H1 (cell line): ENCODE data around the gene PSMF1. TPM values are rescaled to one million over a fixed set of nuclear protein-coding genes. Genes with fewer than 3 reads are reported as not detected.

Source experiments
- CTCF ChIA-PET: fragments of 300-600 bp; sonication (Branson Sonifier 250); formaldehyde crosslinking; loops from one replicate; lab custom pipeline; 2021; ENCODE audit not compliant: partially characterized antibody; lab: Charles Lee
- POLR2A ChIA-PET: fragments of 300-600 bp; sonication (Branson Sonifier 250); formaldehyde crosslinking; loops from one replicate; lab custom pipeline; 2021; ENCODE audit warnings: inconsistent platforms; ENCODE audit not compliant: partially characterized antibody; lab: Charles Lee
- DNase-seq, 2 experiments: peaks; one replicate each; pipeline versions ENCODE4 v3.0.0 to v3.0.0-alpha.2; 2010 to 2022; ENCODE audit warnings: low spot score in 2 of 2, low read depth in 1 of 2, mixed read lengths in 1 of 2
- FAIRE-seq: peaks from 2 replicates; lab custom pipeline; 2011; peaks lifted over from hg19 to GRCh38; lab: Jason Lieb, UNC
- H2AFZ ChIP-seq: 2 replicates; pipeline ENCODE4 v1.8.1; 2012; ENCODE audit warnings: low read length, inconsistent platforms
- H2AK5ac ChIP-seq: 2 replicates; pipeline ENCODE4 v1.6.1; 2013; ENCODE audit warnings: low read depth, low read length
- H2BK120ac ChIP-seq: replicated peaks from 2 replicates; pipeline ENCODE3; 2013; ENCODE audit warnings: low read depth, low read length, inconsistent platforms
- H2BK12ac ChIP-seq: 2 replicates; pipeline ENCODE4 v1.6.1; 2013; ENCODE audit warnings: low read depth, low read length
- H2BK15ac ChIP-seq: 2 replicates; pipeline ENCODE4 v1.6.1; 2013; ENCODE audit warnings: low read length
- H2BK20ac ChIP-seq: 2 replicates; pipeline ENCODE4 v1.6.1; 2013; ENCODE audit warnings: low read length
- H2BK5ac ChIP-seq: 2 replicates; pipeline ENCODE4 v1.6.1; 2013; ENCODE audit warnings: low read depth, low read length
- H3K14ac ChIP-seq: 2 replicates; pipeline ENCODE4 v1.6.1; 2013; ENCODE audit warnings: inconsistent platforms; ENCODE audit not compliant: insufficient read length
- H3K18ac ChIP-seq: 2 replicates; pipeline ENCODE4 v1.6.1; 2013; ENCODE audit warnings: low read length; ENCODE audit errors: extremely low read depth
- H3K23ac ChIP-seq: 2 replicates; pipeline ENCODE4 v1.6.1; 2013; ENCODE audit warnings: inconsistent platforms; ENCODE audit not compliant: insufficient read length
- H3K23me2 ChIP-seq: 2 replicates; pipeline ENCODE4 v1.6.1; 2013; ENCODE audit warnings: low read depth, low read length
- H3K27ac ChIP-seq: 2 replicates; pipeline ENCODE4 v1.6.1; 2011; ENCODE audit warnings: low read depth, low read length, inconsistent platforms
- H3K27me3 ChIP-seq, 4 experiments: replicated peaks in 1 of 4; 1 replicate in 1 of 4; 2 replicates in 3 of 4; pipeline versions ENCODE4 v1.6.1 to v1.8.1; 2011 to 2013; ENCODE audit warnings: low read length in 3 of 4, mild to moderate bottlenecking in 3 of 4, inconsistent platforms in 2 of 4, mixed read lengths in 2 of 4, moderate library complexity in 1 of 4; ENCODE audit not compliant: control insufficient read depth in 3 of 4, insufficient read depth in 3 of 4; ENCODE audit errors: extremely low read depth in 1 of 4
- H3K36me3 ChIP-seq, 4 experiments: 2 replicates each; pipeline versions ENCODE4 v1.6.1 to v1.8.1; 2011 to 2013; ENCODE audit warnings: mild to moderate bottlenecking in 4 of 4, low read length in 3 of 4, moderate library complexity in 2 of 4, control low read depth in 1 of 4, inconsistent platforms in 1 of 4; ENCODE audit not compliant: insufficient read depth in 4 of 4, control insufficient read depth in 2 of 4
- H3K4ac ChIP-seq: replicated peaks from 2 replicates; pipeline ENCODE3; 2013; ENCODE audit warnings: low read length, low read depth, mixed read lengths, inconsistent platforms; ENCODE audit not compliant: insufficient read length
- H3K4me1 ChIP-seq, 4 experiments: replicated peaks in 1 of 4; 1 replicate in 1 of 4; 2 replicates in 3 of 4; pipeline versions ENCODE4 v1.6.1 to v1.8.1; 2011 to 2013; ENCODE audit warnings: low read length in 3 of 4, inconsistent platforms in 2 of 4, mixed read lengths in 1 of 4; ENCODE audit not compliant: insufficient read depth in 4 of 4, control insufficient read depth in 3 of 4
- H3K4me2 ChIP-seq, 2 experiments: 2 replicates each; pipeline versions ENCODE4 v1.6.1 to v1.8.1; 2011 to 2013; ENCODE audit warnings: low read depth in 2 of 2, low read length in 2 of 2, control low read depth in 1 of 2, inconsistent platforms in 1 of 2, mild to moderate bottlenecking in 1 of 2; ENCODE audit not compliant: insufficient read depth in 1 of 2
- H3K4me3 ChIP-seq, 4 experiments: fragments of 200-600, 300-600 bp in 1 of 4; sonication (generic), shearing (Covaris generic), sonication (Bioruptor Twin) in 1 of 4; 2 replicates each; pipeline versions ENCODE4 v1.5.1 to v1.8.1; 2011 to 2016; ENCODE audit warnings: low read length in 4 of 4, low read depth in 3 of 4, control low read depth in 2 of 4, inconsistent platforms in 2 of 4, mild to moderate bottlenecking in 2 of 4, mixed read lengths in 1 of 4, moderate library complexity in 1 of 4; ENCODE audit not compliant: insufficient read depth in 2 of 4; ENCODE audit errors: extremely low read depth in 1 of 4
- H3K56ac ChIP-seq: replicated peaks from 2 replicates; pipeline ENCODE3; 2013; ENCODE audit warnings: low read depth, mild to moderate bottlenecking, mixed read lengths, low read length, inconsistent platforms; ENCODE audit not compliant: insufficient read length
- H3K79me1 ChIP-seq: 2 replicates; pipeline ENCODE4 v1.6.1; 2013; ENCODE audit warnings: low read depth, low read length, control low read depth
- H3K79me2 ChIP-seq, 2 experiments: 2 replicates each; pipeline versions ENCODE4 v1.6.1 to v1.8.1; 2012 to 2013; ENCODE audit warnings: low read length in 2 of 2, mild to moderate bottlenecking in 2 of 2, inconsistent platforms in 1 of 2; ENCODE audit not compliant: insufficient read depth in 2 of 2, control insufficient read depth in 1 of 2
- H3K9ac ChIP-seq, 4 experiments: replicated peaks in 1 of 4; 1 replicate in 1 of 4; 2 replicates in 3 of 4; pipeline versions ENCODE4 v1.6.1 to v1.8.1; 2011 to 2013; ENCODE audit warnings: low read depth in 3 of 4, low read length in 3 of 4, control low read depth in 2 of 4, mild to moderate bottlenecking in 2 of 4, moderate library complexity in 2 of 4, inconsistent platforms in 1 of 4; ENCODE audit errors: extremely low read depth in 1 of 4
- H3K9me3 ChIP-seq, 2 experiments: 2 replicates each; pipeline versions ENCODE4 v1.6.1 to v1.8.1; 2012 to 2013; ENCODE audit warnings: mild to moderate bottlenecking in 2 of 2, moderate library complexity in 2 of 2, control low read depth in 1 of 2, inconsistent platforms in 1 of 2, low read depth in 1 of 2, low read length in 1 of 2, mixed read lengths in 1 of 2; ENCODE audit not compliant: insufficient read depth in 2 of 2
- H4K20me1 ChIP-seq, 2 experiments: replicated peaks in 1 of 2; 2 replicates each; pipeline versions ENCODE3 to v1.8.1; 2011 to 2013; ENCODE audit warnings: inconsistent platforms in 2 of 2, low read length in 2 of 2, mild to moderate bottlenecking in 1 of 2; ENCODE audit not compliant: insufficient read depth in 2 of 2, control insufficient read depth in 1 of 2
- H4K5ac ChIP-seq: 2 replicates; pipeline ENCODE4 v1.6.1; 2013; ENCODE audit warnings: low read length, low read depth, mixed read lengths, inconsistent platforms; ENCODE audit not compliant: insufficient read length
- H4K8ac ChIP-seq: 2 replicates; pipeline ENCODE4 v1.8.0; 2013; ENCODE audit warnings: mild to moderate bottlenecking, moderate library complexity, low read length, inconsistent platforms; ENCODE audit not compliant: insufficient read depth; ENCODE audit errors: extremely low read depth
- H4K91ac ChIP-seq: replicated peaks from 2 replicates; pipeline ENCODE3; 2013; ENCODE audit warnings: low read length, mixed read lengths, inconsistent platforms; ENCODE audit not compliant: insufficient read length
- CHD2 ChIP-seq: IDR thresholded peaks from 2 replicates; pipeline ENCODE4 v1.6.1; 2012; ENCODE audit warnings: low read length, improper control_type of control experiment
- CTCF ChIP-seq, 3 experiments: IDR thresholded peaks; 1 replicate in 2 of 3; 2 replicates in 1 of 3; pipeline versions ENCODE4 v1.5.1 to v1.6.1; 2011; ENCODE audit warnings: low read length in 3 of 3, mild to moderate bottlenecking in 3 of 3, inconsistent platforms in 2 of 3, low read depth in 1 of 3, moderate library complexity in 1 of 3; ENCODE audit not compliant: insufficient read depth in 1 of 3; ENCODE audit errors: control extremely low read depth in 1 of 3
- EGR1 ChIP-seq: IDR thresholded peaks from 2 replicates; pipeline ENCODE4 v1.6.1; 2011; ENCODE audit warnings: low read depth, low read length, borderline replicate concordance
- EP300 ChIP-seq, 2 experiments: IDR thresholded peaks; 1 replicate in 1 of 2; 2 replicates in 1 of 2; pipeline ENCODE4 v1.6.1; 2011 to 2012; ENCODE audit warnings: low read depth in 2 of 2, low read length in 2 of 2, mild to moderate bottlenecking in 2 of 2, borderline replicate concordance in 1 of 2, inconsistent platforms in 1 of 2, moderate library complexity in 1 of 2
- KDM4A ChIP-seq: IDR thresholded peaks from one replicate; pipeline ENCODE4 v1.7.1; 2012; ENCODE audit warnings: low read depth, mild to moderate bottlenecking, moderate library complexity, low read length, inconsistent platforms; ENCODE audit not compliant: severe bottlenecking
- PHF8 ChIP-seq: fragments of 200-600 bp; sonication (generic); conservative IDR thresholded peaks from 2 replicates; pipeline ENCODE4 v1.7.1; 2012; ENCODE audit warnings: low read depth, mild to moderate bottlenecking, inconsistent platforms, low read length, moderate library complexity
- SIN3A ChIP-seq, 2 experiments: IDR thresholded peaks in 1 of 2; conservative IDR thresholded peaks in 1 of 2; 2 replicates each; pipeline ENCODE4 v1.6.1; 2011 to 2012; ENCODE audit warnings: low read length in 2 of 2, improper control_type of control experiment in 1 of 2, low read depth in 1 of 2, mild to moderate bottlenecking in 1 of 2
- SRF ChIP-seq: IDR thresholded peaks from 2 replicates; pipeline ENCODE4 v1.6.1; 2011; ENCODE audit warnings: mild to moderate bottlenecking, low read depth, low read length, moderate library complexity
- WGBS, 2 experiments: shearing (Covaris generic) in 1 of 2; methylation state at CpG; one replicate each; pipeline versions ENCODE4 v1.1.6 to v1.1.7; 2013 to 2015; ENCODE audit warnings: low lambda C conversion rate in 2 of 2, mixed read lengths in 2 of 2, inconsistent platforms in 1 of 2, low coverage in 1 of 2, missing lambda C conversion rate in 1 of 2; ENCODE audit not compliant: insufficient replicate concordance in 2 of 2, insufficient coverage in 1 of 2, insufficient read length in 1 of 2; ENCODE audit errors: extremely low coverage in 1 of 2, missing lambda C conversion rate in 1 of 2; 5-methylcytosine and 5-hydroxymethylcytosine counted together
- polyA plus RNA-seq, 7 experiments: library from polyadenylated mRNA; depleted of rRNA in 3 of 7; stranded (reverse) in 5 of 7; unstranded in 2 of 7; fragments of >200 nt in 5 of 7; fragments of 200-250 nt in 2 of 7; gene quantifications; 1 replicate in 5 of 7; 2 replicates in 1 of 7; 4 replicates in 1 of 7; pipeline versions ENCODE4 v1.2.1 to v1.2.3, GENCODE V29; 2011 to 2013; ENCODE audit warnings: missing spikeins in 2 of 7, mixed read lengths in 2 of 7
- total RNA-seq: library from RNA; stranded (reverse); fragmentation: NEBNext Ultra II Directional; extraction: Animal tissue kit (Norgen Biotek cat#: 25700); gene quantifications from 2 replicates; pipeline ENCODE4 v1.2.1, GENCODE V29; 2021
- TF ChIP-seq, protein P1 (sequence below): IDR thresholded peaks from 2 replicates; pipeline ENCODE4 v1.6.1; 2011; ENCODE audit warnings: low read length, improper control_type of control experiment

PSMF1 gene
- total and polyA plus RNA-seq, 2 of the 8 experiments (the other 6 are each of a cell fraction or from before 2014, with no cell fraction given): 106 to 159 TPM

DNA sequence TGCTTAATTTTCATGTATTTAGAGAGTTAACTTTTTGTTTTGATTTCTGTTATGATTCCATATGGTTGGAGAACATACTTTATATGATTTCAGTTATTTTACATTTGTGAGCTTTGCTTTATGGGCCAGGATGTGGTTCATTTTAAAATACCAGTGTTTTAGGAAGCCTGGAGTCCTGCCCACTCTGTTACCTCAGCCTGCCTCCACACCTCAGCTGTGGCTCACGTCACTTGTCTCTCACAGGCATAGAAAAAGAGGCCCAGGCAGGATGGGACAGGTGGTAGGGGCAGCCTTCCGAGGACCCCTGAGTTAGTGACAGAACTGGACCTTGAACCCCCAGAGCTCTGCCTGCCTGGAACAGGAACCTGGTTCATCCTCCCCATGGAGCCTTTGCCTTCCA is 16.0 kb downstream of the PSMF1 start:
- no peak overlapping the region for H3K4ac ChIP-seq
- no peak overlapping the region for H4K5ac ChIP-seq
- H2BK20ac ChIP-seq: no peak overlapping the region
- H2BK5ac ChIP-seq: no peak overlapping the region
- H3K23me2 ChIP-seq: no peaks in the 10 kb centered on the region
- no peak overlapping the region for H3K23ac ChIP-seq
- no peak overlapping the region for H3K9ac ChIP-seq
- H4K20me1 ChIP-seq: peaks cover 1 to 8% of the 10 kb centered on the region in 2 experiments
- H3K36me3 ChIP-seq: peaks cover 14 to 55% (median 32%) of the 10 kb centered on the region in 4 experiments; a peak in 7 of 8 replicates
- no peaks in the 10 kb centered on the region for H3K4me1 ChIP-seq
- DNase-seq: no peak
- H3K4me3 ChIP-seq: no peak overlapping the region
- H2BK15ac ChIP-seq: no peak overlapping the region
- FAIRE-seq: no peak
- no peak overlapping the region for H4K8ac ChIP-seq
- no peaks in the 10 kb centered on the region for H3K27me3 ChIP-seq
- H3K14ac ChIP-seq: no peak overlapping the region
- peaks cover 0 to 13% of the 10 kb centered on the region in 2 experiments; a peak in 2 of 4 replicates for H3K79me2 ChIP-seq
- H4K91ac ChIP-seq: no peak overlapping the region
- 93% methylated on average over 2 of the region's 2 CpGs; no CpG with 5 or more reads in 1 of the 2 experiments for WGBS, 2 experiments
- no peak overlapping the region for H2BK120ac ChIP-seq
- CTCF ChIA-PET: interaction anchor here (1.3 kb wide), 1 partner anchor 9 kb away, joined by 3 read pairs; no protein-coding TSS in a partner anchor
- H3K4me2 ChIP-seq: no peak overlapping the region
- no peak overlapping the region for H2AK5ac ChIP-seq
- H3K9me3 ChIP-seq: no peaks in the 10 kb centered on the region
- H3K79me1 ChIP-seq: peaks cover 3% of the 10 kb centered on the region; the same call in 1 of the 2 replicates
- no peak overlapping the region for H3K18ac ChIP-seq
- no peak overlapping the region for H2AFZ ChIP-seq
- H2BK12ac ChIP-seq: no peak overlapping the region
- no peak overlapping the region for H3K27ac ChIP-seq
- POLR2A ChIA-PET: no interaction called here
- no peak overlapping the region for H3K56ac ChIP-seq
- TF ChIP-seq CHD2 (no peak), CTCF (IDR thresholded peaks at IDR 0.05; ENCODE audit: control extremely low read depth in 1 of 3, insufficient read depth in 1 of 3, low read depth in 1 of 3, low read length in 3 of 3) (no peak), SRF (no peak), SIN3A (conservative IDR thresholded peaks at IDR 0.05 in 1 of 2, IDR thresholded peaks at IDR 0.05 in 1 of 2; ENCODE audit: low read depth in 1 of 2, low read length in 2 of 2) (no peak), KDM4A (no peak), EGR1 (no peak), PHF8 (no peak), EP300 (IDR thresholded peaks at IDR 0.05; ENCODE audit: borderline replicate concordance in 1 of 2, low read depth in 2 of 2, low read length in 2 of 2) (no peak)
- TF ChIP-seq, protein P1, sequence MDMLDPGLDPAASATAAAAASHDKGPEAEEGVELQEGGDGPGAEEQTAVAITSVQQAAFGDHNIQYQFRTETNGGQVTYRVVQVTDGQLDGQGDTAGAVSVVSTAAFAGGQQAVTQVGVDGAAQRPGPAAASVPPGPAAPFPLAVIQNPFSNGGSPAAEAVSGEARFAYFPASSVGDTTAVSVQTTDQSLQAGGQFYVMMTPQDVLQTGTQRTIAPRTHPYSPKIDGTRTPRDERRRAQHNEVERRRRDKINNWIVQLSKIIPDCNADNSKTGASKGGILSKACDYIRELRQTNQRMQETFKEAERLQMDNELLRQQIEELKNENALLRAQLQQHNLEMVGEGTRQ: no peak
